Hippocampal formation (tissue), 2 donors: ENCODE measurements around the gene FOLR3.
"Not testable (repeated sequence)": the region's sequence is repeated elsewhere in the genome, so short reads cannot be mapped to it uniquely, and the experiment has no call there.

ENCODE experiments used
- DNase-seq, 2 donors: peaks; one replicate each; lab custom pipeline; 2025; lab: John Stamatoyannopoulos, UW

Gene FOLR3

DNA sequence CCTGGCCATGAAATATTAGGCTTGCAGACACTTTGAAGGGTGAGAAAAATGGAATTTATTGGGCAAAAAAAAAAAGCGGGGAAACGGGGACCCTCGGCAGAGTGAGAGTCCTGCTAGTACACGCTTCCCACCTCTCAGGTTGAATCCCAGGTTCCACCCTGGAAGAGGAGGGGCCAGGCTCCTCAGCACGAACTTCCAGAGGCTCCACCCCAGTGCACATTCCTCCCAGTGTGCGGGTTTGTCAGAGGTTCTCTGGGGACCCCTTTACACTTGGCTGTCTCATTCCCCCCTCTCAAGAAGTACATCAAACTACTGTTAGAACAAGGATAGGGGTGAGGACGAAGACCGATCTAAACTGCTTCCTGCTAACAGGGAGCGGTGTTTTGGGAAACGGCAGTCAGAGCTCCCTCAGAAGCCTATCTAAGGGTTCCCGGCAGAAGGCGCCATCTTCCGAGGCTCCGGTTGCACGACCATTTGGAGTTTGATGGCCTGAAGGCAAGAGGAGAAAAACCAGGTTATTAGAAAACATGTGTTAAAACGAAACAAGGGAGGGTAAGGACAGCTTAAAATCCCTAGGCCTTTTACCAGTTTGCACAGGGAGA is 27.5 kb downstream of the FOLR3 start:
- no peak for DNase-seq

DNA sequence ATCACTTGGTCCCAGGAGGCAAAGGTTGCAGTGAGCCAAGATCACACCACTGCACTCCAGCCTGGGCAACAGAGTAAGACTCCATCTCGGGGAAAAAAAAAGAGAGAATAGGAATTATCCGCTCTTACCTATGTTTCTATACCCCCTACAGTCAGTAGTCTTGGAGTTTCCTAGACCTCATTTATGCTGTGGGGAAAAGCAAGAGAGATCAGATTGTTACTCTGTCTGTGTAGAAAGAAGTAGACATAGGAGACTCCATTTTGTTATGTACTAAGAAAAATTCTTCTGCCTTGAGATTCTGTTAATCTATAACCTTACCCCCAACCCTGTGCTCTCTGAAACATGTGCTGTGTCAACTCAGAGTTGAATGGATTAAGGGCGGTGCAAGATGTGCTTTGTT is 28.7 kb downstream of the FOLR3 start:
- not testable (repeated sequence) for DNase-seq

DNA sequence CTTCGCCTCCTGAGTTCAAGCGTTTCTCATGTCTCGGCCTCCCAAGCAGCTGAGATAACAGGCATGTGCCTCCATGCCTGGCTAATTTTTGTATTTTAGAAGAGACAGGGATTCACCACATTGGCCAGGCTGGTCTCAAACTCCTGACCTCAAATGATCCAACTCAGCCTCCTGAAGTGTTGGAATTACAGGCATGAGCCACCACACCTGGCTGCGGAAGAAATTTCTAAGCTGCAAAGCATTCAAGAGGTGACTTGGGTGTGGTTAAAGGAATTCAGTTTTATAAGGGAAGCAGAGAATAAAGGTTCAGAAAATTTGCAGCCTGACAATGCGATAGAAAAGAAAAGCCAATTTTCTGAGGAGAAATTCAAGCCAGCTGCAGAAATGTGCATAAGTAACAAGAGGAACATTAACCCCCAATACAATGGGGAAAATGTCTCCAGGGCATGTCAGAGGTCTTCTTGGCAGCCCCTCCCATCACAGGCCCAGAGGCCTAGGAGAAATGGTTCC is 33.6 kb downstream of the FOLR3 start:
- not testable (repeated sequence) for DNase-seq

DNA sequence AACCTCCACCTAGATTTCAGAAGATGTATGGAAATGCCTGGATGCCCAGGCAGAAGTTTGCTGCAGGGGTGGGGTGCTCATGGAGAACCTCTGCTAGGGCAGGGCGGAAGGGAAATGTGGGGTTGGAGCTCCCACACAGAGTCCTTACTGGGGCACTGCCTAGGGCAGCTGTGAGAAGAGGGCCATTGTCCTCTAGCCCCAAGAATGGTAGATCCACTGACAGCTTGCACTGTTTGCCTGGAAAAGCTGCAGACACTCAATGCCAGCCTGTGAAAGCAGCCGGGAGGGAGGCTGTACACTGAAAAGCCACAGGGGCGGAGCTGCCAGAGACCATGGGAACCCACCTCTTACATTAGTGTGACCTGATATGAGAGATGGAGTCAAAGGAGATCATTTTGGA is 34.2 kb downstream of the FOLR3 start:
- peak; percentile 1 to 44 for DNase-seq

DNA sequence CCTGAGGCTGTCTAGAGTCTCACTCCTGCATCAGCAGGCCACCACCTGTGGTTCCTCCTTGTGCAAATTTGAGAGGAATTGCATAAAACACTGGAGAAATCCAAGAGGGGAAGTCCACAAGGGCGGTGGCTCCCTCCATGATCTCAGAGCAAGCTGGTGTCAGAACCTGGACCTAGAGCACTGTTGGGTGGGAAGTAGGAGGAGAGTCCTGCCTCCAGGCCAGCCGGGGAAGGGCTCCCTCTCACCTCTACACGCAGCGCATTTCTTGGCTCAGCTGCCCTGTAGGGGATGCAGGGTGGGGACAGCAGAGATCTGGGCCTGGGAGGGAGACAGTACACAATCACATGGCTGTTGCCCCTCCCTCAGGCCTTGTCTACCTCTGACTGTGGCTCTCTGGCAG is 36.5 kb downstream of the FOLR3 start:
- not testable (repeated sequence) for DNase-seq

GRCh38 chr11:72173291-72173690 is 37.8 kb downstream of the FOLR3 start:
- no peak for DNase-seq

DNA sequence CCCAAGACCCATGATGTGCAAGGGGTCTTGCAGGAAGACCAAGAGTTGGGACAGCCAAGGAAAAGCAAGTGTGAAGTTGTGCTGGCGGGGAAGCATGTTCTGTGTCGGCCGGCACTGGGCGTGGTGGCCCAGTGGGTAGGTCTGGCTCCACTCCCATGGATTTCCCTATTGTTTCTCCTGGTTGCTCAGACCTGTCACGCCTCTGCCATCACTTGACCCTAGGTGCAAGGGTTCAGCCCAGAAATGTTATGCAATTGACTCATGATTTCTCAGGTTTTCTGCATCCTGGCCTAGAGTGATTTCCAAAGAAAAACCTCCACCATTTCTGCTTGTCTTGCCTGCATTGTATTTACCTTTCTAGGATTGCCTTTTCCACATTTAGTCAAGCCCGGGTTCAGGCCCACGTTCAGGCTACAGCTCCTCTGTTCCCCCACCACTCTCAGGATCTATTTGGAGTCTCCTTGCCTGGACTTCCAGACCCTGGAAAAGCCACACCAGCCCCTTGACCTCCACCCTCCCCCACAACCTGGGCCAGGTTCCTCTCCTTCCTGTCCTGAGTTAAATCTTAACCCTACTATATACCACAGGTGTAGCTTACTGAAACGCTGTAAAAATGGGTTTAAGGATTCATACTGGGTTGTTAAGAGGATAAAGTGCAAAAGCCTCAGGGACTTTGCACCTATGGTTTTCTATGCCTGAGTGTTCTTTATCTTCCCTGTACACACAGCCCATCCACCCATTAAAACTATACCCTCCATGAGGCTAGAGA is 39.0 kb downstream of the FOLR3 start:
- no peak for DNase-seq

DNA sequence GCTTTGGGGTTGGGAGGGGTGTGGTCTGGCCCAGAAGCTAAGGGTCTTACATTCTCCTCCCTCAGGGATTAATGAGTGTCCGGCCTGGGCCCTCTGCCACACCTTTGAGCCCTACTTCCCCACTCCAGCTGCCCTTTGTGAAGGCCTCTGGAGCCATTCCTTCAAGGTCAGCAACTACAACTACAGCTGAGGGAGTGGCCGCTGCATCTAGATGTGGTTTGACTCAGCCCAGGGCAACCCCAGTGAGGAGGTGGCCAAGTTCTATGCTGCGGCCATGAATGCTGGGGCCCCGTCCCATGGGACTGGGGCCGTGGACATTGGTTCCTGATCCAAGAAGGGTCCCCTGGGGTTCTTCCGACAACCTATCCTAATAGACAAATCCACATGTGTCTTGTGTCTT is 42.1 kb downstream of the FOLR3 start:
- DNase-seq = no peak

GRCh38 chr11:72179049-72179803 is 43.7 kb downstream of the FOLR3 start:
- DNase-seq = no peak

GRCh38 chr11:72179804-72180396 is 44.4 kb downstream of the FOLR3 start:
- DNase-seq = no peak

GRCh38 chr11:72180892-72181552 is 45.5 kb downstream of the FOLR3 start:
- not testable (repeated sequence) for DNase-seq

DNA sequence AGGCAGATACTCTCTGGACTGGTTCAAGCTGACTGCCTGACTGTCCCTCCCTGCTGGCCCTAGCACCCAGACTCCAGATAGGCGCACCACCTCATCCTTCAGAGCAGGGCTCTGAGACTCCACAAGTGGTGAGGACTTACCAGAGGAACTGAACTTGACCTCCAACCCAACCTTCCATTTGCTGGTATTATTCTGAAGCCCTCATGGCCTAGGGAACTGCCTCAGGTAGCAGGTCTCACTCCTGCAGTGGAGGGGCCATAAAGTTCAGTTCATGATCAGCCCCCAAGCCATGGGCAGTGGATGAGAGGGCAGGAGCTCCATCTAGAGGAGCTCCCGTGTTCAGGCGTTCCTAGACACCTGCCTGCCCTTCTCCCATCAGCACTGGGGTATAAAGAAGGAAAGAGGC is 46.0 kb downstream of the FOLR3 start:
- not testable (repeated sequence) for DNase-seq

DNA sequence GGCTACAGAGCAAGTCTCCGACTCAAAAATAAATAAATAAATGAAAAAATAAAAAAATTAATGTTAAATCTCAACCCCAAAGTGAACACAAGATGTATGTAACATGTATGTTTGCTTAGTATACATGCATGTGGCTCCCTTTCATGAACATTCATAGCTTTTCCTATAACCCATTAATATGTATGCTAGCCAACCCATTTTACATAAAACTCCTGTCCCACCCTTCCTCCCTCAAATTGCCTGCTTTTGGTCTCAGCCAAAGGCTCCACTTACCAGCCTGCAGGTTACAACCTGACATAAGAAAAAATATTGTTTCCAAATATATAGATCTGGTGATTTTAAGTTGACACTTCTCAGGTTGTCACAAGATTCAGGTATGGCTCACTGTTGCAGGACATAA is 52.7 kb downstream of the FOLR3 start:
- no peak for DNase-seq
